D341Med (cell line): ENCODE results near the gene GFRA1.

Experiments used
- DNase-seq: peaks from one replicate; pipeline ENCODE4 v3.0.0; 2012; ENCODE audit warnings: low spot score

Gene GFRA1

DNA sequence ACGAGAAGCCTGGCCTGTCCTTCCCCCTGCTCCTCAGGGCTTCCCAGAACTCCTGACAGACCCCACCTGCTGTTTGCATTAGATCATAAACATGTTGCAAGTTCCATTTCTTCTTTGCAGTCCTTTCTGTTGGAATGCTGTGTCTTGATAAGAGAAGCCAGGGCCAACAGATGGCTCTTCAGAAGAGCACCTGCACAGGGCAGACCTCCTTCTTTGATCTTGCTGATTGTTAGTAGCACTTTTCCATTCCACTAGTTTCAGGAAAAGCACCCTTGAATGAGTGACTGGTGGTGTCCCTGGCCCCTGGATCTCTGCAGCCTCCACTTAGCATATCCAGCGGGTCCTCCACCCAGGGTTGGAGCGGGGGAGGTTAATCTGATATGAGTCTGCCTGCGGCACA lies 243.2 kb downstream of the GFRA1 start:
- DNase-seq, result no peak

DNA sequence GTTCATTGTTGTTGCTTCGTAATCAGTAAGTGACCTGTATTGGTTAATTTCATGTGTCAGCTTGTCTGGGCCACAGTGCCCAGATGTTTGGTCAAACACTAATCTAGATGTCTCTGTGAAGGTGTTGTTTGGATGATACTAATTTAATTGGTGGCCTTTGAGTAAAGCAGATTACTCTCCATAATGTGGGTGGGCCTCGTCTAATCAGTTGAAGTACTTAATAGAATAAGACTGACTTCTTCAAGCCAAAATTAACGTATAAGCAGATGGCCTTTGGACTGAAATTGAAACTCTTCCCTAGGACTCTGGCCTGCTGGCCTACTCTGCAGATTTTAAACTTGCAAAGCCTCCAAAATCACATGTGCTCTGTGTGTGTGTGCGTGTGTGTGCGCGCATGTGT lies 245.7 kb downstream of the GFRA1 start:
- no peak for DNase-seq

DNA sequence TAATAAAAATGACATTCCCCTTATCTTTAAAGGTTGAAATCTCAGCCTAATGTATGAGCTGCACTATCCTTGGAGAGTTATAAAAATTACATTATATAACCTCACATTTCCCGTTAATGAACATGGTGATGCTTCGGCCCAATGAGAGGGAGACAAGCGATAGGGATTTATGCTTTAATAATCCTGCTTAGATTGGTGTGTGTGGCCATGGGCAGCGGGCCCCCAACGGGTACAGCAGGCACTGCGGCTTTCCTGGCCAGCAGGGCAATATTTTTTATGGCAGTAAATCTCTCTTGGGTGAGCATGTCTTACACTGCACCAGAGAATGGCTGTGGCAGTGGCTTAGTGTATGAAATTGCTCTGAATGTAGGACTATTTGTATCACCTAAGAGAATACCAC lies 246.3 kb downstream of the GFRA1 start:
- no peak for DNase-seq

DNA sequence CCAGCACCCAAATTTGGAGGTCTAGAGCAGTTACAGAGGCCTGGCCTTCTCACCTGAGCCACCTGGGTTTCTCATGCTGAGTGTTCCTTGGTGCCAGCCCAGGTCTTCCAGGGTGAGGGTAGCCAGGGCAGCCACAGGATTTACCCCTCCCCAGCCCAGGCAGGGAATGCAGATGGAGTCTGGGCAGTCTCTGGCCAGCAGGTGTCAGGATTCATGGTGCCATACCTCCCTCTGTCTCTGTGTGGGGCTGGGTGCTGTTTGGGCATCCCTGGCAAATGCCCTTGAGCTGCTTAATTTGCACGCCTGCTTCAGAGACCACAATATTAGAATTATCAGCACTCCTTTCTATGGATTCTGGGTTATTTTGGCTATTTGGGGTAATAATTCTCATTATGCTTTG lies 246.7 kb downstream of the GFRA1 start:
- no peak for DNase-seq

DNA sequence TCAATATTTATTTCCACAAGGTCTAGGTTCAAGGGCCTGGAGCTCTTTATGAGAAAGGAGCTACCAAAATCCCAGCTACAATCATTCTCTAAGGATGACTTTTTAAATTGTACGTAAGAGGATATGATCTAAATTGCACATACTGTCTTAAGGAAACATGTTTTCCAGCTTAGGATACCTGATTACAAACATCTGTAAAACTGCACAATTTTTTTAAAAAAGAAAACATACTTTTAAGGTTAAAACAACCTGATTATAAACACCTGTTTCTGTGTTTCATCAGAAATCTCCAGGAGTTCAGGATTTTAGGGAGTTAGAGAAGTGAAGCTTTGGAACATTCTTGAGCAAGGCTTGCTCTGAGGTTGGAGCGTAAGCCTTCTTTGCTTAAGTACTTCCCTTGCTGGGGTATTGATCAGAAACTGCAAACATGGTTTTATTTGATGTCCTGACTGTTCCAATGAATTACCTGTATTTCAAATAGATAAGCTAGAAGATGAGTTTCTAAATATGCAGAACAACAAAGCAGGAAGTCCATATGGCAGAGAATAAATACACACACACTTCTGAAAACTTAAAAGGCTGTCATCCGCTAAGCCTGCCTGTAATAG lies 248.6 kb downstream of the GFRA1 start:
- no peak for DNase-seq

DNA sequence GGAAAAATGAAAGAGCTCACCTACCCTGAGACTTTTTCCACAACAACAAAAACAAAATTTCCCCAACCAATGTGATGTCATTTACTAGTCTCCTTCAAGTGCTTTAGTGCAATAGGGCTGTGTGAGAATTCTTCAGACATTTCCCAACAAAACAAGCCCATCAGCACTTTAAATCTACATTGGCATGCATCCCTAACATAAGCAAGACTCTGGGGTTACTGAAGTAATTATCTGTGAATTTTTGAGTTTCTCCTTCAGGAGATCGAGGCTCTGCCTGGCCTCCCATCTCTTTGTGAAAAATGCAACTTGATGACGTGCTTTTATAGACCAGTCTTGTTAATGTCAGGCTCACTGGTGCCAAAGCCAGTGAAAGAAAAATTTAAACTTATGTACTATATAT lies 255.6 kb downstream of the GFRA1 start:
- no peak for DNase-seq

DNA sequence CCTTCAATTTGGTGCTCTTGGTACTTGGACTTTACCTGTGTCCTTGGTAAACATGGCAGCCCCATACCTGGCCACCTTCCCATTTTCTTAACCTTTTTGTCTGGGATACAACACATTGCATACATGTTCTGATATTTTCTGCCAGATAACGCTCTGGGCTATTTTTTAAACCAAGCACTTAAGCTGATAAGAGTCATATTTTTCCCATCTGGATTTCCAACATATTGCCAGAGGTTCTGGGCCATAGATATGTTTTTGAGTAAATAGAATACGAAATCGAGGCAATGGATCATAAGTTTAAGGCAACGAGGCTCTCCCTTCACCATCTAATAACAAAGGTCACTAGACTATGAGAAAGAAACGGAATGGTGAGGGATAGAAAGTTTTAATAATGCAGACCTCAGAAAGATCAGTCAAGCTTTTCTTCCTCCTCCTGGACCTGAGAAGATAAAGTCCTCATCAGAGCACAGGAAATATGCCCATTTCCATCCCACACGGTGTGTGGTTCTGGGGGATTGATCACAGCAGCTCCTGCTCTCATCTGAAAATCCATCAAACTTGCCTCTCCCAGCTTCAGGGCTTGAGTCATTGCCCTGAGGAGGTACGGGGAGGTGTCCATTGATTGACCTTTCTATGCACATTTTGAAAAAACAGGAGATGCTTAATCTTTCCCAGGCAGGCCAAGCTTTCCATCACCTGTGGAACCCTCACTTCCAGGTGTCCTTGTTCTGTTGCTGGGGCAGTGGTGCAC lies 257.2 kb downstream of the GFRA1 start:
- no peak for DNase-seq

DNA sequence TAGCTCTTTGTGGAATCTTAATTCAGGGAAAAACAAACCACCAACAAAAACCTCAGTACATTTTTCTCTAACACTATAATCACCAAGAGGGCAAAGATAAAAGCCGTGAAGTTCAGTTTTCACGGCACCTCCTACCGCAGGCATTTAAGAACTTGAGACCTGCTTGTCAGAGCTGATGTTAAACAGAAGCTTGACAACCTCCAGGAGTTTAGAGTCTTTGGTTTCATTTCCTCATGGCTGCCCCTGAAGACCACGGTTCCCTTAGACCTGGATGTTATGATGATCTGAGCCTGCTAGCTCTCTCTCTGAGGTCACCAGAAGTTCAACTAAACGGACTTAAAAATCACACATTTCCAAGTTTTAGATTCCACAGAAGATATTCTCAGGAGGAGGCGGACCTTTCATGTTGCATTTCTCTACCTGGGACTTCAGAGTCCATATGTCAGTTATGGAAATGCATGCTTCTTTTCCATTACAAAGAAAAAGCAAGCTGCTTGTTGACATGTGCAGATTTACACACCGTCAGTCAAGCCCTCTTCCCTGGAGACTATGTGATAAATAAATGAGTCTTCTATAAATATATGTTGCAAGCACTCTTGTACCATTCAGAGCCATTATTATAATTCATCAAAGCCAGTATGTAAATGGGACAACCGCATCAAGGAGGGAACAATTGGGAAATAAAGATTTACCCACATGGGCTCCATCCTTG lies 258.0 kb downstream of the GFRA1 start:
- no peak for DNase-seq

DNA sequence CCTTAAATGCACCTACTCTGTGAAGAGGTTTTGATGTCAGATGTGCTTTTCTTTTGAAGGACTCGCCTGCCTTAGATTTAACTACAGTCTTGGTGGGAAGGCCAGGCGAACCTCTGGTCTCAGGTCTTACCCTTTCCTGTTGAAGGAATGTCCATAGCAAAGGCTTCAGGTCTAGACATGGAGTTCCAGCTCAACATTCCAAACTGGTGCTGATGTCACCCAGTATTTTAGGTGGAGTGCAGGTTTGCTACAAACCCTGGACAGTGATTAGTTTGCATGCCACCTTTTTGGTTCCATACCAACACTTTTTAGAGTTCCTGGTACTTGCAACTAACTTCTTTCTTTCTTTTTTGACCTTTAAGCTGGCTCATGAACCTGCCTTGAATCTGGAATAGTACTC lies 258.7 kb downstream of the GFRA1 start:
- no peak for DNase-seq

DNA sequence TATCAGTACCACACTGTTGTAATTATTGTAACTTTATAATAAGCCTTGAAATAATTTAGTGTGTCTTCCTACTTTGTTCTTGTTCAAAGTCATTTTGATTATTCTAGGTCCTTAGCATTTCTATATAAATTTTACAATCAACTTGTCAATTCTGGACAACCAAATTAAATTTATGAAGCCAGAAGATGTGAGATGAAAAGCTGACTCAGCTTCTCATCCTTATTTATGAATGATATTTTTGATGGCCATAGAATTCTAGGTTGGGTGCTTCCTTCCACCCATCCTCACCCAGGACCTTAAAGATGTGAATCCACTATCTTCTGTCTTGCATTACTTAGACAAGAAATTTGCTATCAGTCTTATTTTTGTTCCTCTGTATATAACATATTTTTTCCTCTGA lies 261.1 kb downstream of the GFRA1 start:
- DNase-seq, result no peak

DNA sequence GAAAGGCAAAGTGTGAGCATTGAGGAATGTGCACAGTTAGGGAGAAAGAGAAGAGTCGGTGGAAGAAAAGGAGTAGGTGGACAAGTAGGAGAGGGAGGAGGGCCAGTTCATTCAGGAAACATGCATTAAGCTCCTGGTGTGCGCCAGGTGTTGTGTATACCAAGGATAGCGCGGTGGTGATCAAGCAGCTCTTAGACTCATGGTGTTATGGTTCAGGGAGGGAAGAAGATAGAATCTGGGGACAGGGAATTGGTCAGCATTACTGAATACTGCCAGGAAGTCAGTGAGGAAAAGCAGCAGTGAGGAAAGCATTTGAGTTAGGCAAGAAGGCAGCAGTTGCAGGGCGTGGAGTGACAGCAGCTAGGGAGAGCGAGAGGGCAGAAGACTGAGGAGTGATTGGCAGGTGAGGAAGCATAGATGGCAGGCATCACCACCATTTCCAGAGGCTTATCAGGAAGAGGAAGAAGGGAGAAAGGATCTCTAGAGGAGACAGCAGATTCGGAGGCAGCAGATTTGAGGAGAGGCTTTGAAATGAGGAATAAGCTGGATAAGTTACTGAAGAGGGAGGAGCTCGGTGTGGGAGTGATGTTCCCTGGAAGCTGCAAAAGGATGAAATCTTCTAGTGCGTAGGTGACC lies 265.6 kb downstream of the GFRA1 start:
- no peak for DNase-seq
